A204.1 (cell line): ENCODE measurements around the gene WDR7.
"Not testable (repeated sequence)": the region's sequence is repeated elsewhere in the genome, so short reads cannot be mapped to it uniquely, and the experiment has no call there.

Experiments
- FAIRE-seq: peaks from 2 replicates; lab custom pipeline; 2012; peaks lifted over from hg19 to GRCh38; lab: Jason Lieb, UNC

Gene WDR7

DNA sequence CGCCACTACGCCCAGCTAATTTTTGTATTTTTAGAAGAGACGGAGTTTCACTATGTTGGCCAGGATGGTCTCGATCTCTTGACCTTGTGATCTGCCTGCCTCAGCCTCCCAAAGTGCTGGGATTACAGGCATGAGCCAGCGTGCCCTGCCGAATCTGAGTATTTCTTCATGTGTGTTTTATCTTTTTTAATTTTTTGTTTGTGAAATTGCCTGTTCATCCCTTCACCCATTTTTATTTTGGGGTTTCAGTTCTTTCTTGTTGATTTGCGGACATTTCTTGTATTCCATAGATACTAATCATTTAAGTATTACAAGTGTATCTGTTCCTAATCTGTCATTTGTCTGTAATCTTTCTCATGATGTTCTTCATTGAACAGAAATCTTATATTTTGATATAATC, 3.1 kb downstream of the WDR7 start:
- not testable (repeated sequence) for FAIRE-seq

DNA sequence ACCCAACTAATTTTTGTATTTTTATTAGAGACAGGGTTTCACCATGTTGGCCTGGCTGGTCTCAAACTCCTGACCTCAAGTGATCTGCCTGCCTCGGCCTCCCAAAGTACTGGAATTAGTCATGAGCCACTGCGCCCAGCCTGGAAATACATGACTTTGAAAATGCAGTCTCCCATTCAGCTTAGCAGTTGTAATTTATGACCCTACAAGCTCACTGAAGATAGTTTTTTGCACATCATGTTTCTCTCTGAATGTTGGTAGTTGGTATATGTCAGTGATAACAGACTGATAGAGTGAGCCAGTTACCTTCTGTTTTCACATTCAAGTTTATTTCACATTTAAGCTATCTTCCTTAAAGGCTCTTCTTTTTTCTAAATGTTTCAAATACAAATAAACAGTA, 7.1 kb downstream of the WDR7 start:
- no peak for FAIRE-seq

DNA sequence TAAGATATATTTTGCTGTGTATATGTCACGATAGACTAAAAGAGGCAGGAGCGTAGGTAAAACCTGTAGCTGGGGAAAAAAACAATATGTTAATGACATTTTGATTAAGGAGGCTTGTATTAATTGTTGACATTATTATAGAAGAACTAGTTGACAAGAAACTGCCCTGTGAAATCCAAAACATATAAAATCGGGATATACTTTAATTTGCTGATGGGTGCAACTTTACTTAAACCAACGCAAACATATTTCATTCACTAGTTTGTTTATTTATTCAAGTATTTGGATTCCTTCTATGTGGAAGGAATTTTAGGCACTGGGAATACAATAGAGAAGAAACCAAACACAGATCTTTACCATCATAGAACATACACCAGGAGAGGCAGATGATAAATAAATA, 8.0 kb downstream of the WDR7 start:
- no peak for FAIRE-seq

DNA sequence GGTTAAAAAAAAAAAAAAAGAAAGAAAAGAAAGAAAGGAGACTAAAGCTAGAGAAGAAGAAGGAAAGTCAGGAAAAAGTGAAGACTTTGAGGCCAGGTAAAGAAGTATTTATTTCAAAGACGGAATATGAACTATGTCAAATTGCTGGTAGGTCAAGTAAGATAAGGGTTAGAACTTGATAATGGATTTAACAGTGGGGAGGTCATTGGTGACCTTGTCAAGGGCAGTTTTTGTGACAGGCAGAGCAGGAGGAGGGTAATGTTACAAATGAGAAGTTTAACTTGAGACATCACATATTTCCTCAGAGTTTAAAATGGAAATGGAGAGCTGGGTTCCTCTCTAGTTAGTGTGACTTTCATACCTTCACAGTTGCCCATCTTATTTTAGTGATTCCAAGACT, 9.5 kb downstream of the WDR7 start:
- FAIRE-seq: no peak

DNA sequence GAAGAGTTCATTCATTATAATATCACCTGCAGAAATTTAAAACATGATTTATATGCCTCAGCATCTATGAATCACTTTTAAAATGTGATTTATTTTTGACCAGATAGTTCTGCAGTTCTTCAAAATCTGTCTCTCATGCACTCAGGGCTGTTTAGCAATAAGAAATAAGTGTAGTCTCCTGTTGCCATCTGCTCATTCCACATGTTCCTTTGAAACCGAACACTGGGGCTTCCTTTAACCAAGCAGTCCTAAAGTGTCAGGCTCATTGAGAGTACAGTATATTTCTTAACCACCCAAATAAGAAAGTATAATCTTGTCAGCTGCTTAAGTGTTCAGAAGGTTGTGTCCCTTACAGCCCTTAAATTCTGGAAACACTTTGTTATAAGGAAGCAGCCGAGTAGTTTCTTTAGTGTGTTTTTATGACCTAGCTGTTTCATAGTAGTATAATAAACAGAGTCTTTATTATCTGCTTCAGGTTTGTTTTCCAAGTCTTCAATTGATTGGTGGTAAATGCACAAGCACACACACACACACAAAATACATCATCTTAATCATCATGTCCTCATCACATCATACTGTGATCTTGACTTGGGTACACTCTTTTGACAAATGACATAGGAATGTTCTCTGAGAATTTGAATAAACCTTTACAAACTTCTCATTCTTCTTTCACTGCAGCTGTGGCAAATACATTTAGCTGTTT, 10.4 kb downstream of the WDR7 start:
- FAIRE-seq: no peak

DNA sequence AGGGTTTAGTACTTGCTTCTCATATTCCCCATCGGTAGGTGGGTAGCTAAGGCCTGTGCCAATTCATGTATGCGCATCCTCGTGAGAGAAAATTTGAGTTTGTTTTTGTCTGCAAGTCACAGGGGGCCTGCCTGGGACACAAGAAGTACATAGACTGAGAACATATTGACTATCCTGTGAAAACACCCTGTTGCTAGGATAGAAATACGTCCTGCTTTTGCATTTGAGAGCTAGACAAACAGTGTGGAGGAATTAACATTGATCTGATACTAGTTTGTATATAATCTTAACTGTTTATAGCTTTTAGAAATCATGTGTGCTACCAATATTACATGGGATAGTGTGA, 10.9 kb downstream of the WDR7 start:
- no peak for FAIRE-seq

DNA sequence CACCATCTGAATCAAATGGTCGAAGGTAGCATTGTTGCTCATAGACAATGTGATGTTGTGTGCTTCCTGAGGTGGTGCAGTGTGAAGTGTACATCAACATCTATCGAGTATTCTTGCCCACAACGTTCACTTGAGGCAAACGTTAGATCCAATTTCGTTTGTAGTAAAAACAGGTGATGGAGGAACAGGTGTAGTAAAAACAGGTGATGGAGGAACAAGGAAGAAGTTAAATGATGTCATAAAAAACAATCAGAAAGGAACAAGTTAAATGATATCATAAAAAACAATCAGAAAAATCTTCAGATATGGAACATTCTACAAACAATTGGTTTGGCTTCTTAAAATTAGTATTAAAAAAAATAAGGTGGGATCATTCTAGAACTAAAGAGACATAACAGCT, 11.3 kb downstream of the WDR7 start:
- no peak for FAIRE-seq

DNA sequence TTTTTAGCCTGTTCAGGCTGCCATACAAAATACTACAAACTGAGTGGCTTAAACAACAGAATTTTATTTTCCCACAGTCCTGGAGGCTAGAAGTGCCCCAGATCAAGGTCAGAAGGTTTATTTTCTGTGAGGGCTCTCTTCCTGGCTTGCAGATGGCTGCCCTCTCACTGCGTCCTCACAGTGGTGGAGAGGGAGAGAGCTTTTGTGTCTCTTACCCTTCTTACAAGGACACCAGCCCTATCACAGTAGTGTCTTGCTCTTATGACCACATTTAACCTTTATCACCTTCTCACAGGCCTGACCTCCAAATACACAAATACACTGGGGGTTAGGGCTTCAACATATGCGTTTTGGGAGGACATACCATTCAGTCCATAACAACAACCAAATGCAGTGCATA, 11.7 kb downstream of the WDR7 start:
- FAIRE-seq: no peak

DNA sequence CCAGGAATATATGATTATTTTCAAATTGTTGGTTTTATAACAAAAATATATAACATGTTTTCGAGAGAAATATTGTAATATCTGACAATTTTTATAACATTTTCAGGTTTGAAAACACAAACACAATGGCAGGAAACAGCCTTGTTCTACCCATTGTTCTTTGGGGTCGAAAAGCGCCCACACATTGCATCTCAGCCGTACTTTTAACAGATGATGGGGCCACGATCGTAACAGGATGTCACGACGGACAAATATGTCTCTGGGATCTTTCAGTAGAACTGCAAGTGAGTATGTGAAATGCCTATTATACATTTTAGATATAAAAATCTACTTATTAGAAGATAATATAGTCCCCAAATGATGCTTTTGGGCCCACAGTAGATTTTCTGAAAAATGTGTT, 21.2 kb downstream of the WDR7 start:
- no peak for FAIRE-seq

DNA sequence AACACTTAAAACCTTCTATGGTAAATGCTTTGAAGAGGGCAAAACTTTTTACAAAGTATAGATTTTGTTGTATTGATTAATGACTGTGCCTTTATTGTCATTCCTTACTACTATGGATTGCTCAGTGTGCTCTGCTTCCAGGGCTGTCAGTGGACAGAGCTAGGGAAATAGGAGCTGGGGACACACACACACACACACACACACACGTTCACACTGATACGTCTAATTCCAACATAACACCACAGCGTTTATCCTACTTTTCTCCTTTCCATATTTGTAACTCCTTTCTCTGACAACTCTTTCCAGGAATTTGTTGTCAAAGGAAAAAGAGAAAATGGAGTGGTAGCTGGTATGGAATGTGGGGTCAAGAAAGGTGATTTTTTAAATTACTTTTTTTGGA, 21.8 kb downstream of the WDR7 start:
- no peak for FAIRE-seq

DNA sequence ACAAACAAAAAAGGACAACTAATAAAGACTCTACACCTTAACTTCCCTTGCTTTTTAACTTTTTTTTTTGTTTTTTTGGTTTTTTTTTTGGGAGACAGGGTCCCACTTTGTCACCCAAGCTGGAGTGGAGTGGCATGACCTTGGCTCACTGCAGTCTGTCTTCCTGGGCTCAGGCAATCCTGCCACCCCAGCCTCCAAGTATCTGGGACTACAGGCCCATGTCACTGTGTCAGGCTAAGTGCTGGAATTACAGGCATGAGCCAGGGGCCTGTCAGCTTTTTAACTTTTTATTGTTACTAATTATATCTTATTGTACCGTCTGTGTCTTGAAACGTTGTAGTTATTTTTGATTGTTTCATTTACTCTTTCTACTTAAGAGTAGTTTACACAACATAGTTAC, 25.5 kb downstream of the WDR7 start:
- no peak for FAIRE-seq

DNA sequence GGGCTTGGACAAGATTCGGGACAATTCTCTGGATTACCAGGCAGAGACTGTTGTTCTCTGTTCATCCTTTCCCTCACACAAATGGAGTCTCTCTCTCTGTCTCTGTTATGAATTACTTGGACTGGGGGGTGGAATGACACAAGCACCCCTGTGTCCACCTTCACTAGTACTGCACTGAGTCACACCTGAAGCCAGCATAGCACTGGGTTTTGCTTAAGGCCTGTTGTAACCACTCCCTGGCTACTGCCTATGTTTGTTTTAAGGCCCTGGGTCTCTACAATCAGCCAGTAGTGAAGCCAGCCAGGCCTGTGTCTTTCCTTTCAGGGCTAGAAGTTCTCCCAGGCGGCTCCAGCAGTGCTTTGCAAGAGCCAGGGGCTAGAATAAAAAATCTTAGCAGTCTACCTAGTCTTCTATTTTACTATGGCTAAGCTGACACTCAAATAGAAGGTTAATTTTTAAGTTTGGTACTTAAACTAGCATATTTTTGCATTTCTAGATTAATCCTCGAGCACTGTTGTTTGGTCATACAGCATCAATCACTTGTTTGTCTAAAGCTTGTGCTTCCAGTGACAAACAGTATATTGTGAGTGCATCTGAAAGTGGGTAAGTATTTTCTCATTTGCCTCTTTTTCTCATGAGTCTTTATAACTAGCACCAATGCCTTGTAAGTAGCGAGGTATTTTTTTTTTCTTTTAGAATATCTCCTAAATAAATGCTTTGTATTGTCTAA, 27.8 kb downstream of the WDR7 start:
- FAIRE-seq: no peak

DNA sequence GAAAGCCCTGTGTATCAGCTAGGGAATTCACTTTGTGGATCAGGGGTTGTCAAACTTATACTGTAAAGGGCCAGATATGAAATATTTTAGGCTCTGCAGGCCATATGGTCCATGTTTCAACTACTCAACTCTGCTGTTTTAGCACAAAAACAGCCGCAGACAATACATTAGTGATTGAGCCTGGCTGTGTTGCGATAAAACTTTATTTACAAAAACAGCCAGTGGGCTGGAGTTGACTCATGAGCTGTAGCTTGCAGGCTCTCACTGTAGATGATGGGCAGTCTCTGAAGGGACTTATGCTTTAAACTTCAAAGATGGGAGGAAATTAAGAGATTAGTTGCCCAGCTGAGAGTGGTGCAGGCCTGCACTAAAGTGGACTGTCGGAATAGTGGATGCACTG, 33.1 kb downstream of the WDR7 start:
- no peak for FAIRE-seq

DNA sequence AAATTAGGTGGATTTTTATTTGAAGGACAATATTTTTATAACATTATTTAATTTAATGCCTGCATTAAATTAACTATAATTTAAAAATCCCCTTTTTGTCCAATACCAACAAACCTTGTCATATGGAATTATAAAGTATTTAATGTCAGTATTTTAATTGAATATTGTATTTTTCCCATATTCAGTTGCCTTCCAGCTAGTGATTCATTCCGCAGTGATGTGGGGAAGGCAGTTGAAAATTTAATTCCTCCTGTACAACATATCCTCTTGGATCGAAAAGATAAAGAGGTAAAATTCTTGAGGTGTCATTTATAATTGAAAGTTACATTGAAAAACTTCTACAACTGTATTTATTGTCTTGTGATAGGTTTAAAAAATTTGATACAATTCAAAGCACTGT, 40.4 kb downstream of the WDR7 start:
- peak; percentile 65 for FAIRE-seq

DNA sequence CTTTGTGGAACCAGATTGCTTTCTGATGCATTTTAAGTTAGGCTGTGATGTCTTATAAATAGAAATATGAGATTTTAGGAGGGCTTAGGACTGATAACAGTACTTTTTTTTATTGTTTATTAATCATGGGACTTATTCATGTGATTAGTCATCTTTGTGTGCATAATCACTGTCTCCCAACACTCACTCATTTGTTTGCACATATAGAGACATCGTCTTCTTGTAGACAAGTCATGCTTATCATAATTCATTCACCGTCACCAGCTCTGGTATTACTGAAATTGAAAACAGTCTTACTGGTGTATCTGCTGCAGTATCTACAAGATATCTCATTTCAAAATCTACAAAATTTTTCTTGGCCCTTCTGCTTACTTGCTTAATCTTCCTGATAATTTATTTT, 45.8 kb downstream of the WDR7 start:
- no peak for FAIRE-seq

DNA sequence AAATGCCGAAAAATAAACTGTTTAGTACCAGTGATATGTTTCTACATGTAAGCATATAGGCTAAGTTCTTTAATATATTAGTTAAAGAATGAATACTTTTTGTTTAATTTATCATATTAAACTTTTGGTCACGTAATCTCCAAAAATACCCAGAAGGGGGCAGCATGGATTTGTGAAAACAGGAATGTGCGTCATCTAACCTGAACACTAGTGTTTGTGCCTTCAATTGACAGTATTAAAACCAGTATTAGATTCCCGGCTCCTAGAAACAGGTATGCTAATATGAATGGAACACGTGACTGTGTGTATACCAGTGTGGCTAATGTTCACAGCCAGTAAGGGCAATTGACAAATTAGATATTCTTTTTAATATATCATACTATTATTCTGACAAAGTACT, 51.8 kb downstream of the WDR7 start:
- FAIRE-seq: peak; percentile 96

DNA sequence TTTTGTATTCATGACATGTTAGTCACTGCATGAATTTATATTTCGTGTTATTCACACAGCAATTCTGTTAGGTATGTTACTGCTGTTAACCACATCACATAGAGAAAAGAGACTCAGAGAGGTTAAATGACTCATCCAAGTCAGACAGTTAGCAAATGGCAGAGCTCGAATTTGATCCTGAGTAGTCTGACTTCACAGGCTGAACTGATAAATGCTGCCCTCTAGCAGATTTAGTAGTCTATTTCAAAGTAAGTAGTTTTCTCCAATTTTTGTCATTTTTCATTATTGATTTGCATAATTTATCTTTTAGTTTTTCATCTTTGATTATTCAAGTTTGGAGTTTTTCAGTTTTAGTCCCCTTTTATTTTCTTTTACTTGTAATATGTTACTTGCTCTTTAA, 58.3 kb downstream of the WDR7 start:
- FAIRE-seq: peak; percentile 83

DNA sequence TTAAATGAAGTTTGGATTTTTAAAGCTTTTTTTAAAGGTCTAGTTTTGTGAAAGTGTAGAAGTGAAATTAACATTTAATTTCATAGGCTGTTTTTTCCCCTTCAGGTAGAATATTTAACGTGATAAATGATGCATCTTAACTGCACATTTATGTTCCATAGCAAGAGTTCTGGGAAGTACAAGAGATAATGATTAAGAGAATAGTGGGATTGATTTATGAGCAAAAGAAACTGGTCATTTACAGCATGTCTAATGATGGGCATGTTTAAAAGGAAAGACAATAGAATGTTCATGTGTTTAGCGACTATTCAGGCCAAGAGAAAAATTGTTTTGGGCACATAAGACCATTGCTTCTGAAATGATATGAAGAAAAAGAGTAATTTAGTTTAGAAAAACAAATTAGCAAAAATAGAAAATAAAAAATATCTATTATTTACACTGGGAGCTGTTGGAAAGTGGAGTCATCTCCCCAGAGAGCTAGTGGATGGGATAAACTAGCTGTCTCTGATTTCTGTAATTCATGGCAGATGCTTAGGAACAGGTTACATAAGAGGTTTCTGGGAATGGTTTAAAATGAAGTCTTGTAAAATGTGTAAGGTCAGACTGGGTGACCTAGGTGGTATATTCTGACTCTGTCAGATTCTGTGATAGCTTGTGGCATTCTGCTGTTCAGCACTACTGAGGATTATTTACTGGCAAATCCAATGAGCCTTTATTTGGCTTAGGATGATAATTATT, 60.7 kb downstream of the WDR7 start:
- no peak for FAIRE-seq

DNA sequence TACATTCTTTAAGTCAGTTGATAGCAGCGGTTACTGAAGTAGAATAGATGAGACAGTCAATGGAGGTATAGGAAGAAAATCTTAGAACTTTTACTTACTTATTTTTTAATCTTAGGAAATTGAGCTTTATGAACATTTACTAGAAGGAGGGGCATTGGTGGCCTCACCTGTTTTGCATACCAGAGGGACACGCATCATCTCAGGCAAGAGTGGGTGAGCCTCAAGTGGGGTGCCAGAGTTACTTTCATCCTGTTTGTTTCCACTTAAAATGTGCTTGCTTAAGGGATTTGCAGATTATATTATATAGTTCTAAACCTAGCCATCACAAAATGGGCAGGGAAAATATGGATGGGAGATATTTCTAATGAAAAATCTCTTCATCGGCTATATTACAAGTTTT, 61.6 kb downstream of the WDR7 start:
- FAIRE-seq: no peak

DNA sequence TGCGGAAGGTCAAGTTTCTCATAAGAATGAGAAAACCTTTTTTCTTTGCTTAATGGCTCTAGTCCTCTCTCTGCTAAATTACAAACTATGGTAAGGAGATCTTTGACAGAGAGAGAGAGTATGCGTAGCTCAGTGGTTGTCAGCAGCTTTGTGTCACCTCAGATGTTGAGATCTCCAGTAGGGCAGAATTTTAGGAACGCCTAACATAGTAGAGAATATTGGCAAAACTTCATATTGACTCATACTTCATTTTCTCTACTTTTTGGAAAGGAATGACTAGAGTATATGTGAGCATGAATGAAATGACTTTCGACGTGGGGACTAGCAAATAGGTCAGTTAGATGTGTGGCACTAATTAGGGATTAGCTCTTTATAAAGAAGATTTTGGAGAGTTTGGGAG, 64.0 kb downstream of the WDR7 start:
- FAIRE-seq: no peak

DNA sequence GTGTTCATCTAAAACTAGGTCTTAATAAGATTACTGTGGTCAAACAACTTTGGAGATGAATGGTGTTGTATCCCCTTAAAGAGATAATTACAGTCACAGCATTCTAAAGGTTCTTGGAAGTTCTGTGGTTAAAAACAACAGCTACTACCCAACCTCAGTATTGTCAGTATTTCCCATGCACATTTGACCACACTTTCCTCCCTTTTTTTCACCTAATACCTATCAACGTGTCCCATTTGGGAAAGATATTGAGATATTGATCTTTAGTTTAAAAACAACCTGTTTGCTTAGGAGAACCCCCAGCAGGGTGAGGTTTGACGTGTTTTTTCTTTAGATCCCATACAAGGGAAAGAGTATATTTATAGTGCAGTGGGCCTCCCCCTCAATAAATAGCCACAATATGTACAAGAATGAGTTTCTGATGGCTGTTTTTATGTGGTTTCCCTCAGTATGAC, 65.6 kb downstream of the WDR7 start:
- FAIRE-seq: no peak

DNA sequence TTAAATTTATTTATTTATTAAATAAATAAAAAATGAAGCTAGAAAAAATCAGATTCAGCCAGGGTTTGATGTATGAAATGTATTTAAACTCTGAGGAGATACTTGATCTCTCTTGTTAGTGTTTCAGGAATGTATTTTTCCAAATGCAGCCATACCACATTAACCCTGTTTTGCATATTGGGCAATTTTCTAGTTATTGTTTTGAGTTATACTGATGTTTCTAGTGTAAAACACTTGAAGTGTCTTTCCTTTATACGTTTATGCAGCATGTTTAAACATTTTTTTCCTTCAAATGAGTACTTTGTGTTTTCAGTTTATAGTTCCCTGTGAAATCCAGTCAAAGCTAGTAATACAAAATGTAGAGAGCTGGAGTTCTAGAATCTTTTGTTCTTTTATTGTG, 69.9 kb downstream of the WDR7 start:
- FAIRE-seq: no peak

DNA sequence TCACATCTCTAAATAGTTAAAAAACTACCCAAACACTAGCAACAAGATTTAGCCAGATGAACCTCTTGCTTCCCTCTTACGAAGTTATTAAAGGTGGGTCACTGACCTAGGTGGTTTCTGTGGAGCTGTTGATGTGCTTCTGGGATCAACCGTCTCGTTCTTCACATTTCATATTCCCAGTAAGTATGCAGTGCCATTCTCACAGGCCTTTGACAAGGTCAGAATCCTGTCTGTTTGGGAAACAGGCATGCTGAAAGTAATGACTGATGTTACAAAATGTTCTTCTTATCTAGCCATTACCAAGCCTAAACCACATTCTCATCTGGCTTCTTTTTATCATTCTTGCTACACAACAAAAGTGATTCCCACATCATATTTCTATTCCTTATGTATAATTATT, 70.3 kb downstream of the WDR7 start:
- no peak for FAIRE-seq

DNA sequence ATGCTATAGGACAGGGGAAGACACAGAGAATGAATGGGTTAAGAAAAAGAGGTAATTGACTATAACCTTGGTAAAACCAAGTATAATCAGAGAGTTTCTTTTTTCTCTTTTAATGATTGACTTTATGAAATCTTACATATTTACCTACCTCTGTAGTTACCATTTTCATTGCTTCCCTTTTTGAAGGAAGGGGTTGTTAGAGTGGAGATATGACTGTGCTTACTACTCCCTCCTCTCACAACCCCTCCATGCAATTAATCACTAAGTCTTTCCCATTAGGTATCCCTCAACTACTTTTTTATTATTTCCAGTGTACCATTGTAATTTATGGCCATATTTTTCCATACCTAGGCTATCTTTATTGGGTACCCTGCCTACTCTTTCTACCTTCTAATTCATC, 71.4 kb downstream of the WDR7 start:
- no peak for FAIRE-seq
